ENCODE data around the gene CHP1.
"Not testable (repeated sequence)": the region's sequence is repeated elsewhere in the genome, so short reads cannot be mapped to it uniquely, and the experiment has no call there.

CHP1 gene

GRCh38 chr15:41207687-41208448, 23.2 kb upstream of the CHP1 start:
- H3K4me3 ChIP-seq (ENCODE audit: low read length): no peak overlapping the region
- DNase-seq (ENCODE audit: low read depth): no peak
- no peak for TF ChIP-seq CTCF (conservative IDR thresholded peaks at IDR 0.05; ENCODE audit: low read depth, low read length)

GRCh38 chr15:41215708-41216107, 15.4 kb upstream of the CHP1 start:
- DNase-seq (ENCODE audit: low read depth): no peak
- TF ChIP-seq CTCF (conservative IDR thresholded peaks at IDR 0.05; ENCODE audit: low read depth, low read length): no peak
- no peak overlapping the region for H3K4me3 ChIP-seq (ENCODE audit: low read length)

GRCh38 chr15:41218851-41219250, 12.2 kb upstream of the CHP1 start:
- no peak for DNase-seq (ENCODE audit: low read depth)
- no peak for TF ChIP-seq CTCF (conservative IDR thresholded peaks at IDR 0.05; ENCODE audit: low read depth, low read length)
- no peak overlapping the region for H3K4me3 ChIP-seq (ENCODE audit: low read length)

GRCh38 chr15:41219381-41219780, 11.7 kb upstream of the CHP1 start:
- DNase-seq (ENCODE audit: low read depth): no peak
- no peak for TF ChIP-seq CTCF (conservative IDR thresholded peaks at IDR 0.05; ENCODE audit: low read depth, low read length)
- H3K4me3 ChIP-seq (ENCODE audit: low read length): no peak overlapping the region

GRCh38 chr15:41230345-41230649, 771 bp upstream of the CHP1 start:
- no peak for DNase-seq (ENCODE audit: low read depth)
- no peak for TF ChIP-seq CTCF (conservative IDR thresholded peaks at IDR 0.05; ENCODE audit: low read depth, low read length)
- H3K4me3 ChIP-seq (ENCODE audit: low read length): peak overlapping the region; percentile 24

GRCh38 chr15:41231422-41232226, 556 bp downstream of the CHP1 start:
- TF ChIP-seq CTCF (conservative IDR thresholded peaks at IDR 0.05; ENCODE audit: low read depth, low read length): no peak
- peak overlapping the region; percentile 91 for H3K4me3 ChIP-seq (ENCODE audit: low read length)
- no peak for DNase-seq (ENCODE audit: low read depth)

- DNase-seq (ENCODE audit: low read depth): peak; percentile 15
- H3K4me3 ChIP-seq (ENCODE audit: low read length): no peak overlapping the region
- TF ChIP-seq CTCF (conservative IDR thresholded peaks at IDR 0.05; ENCODE audit: low read depth, low read length): no peak
These were observed 2.3 kb downstream of the CHP1 start for GRCh38 chr15:41233367-41233771.

GRCh38 chr15:41235228-41235627, 4.2 kb downstream of the CHP1 start:
- not testable (repeated sequence) for H3K4me3 ChIP-seq (ENCODE audit: low read length); DNase-seq (ENCODE audit: low read depth)
